HEK293T (cell line): ENCODE data around the gene SEMA6B.
A peak's percentile ranks its signal among the peaks of the same experiment; 100 is the strongest.

Experiments
- ARNT ChIP-seq: fragments of 450-650 bp; IDR thresholded peaks from 2 replicates; pipeline ENCODE4 v1.6.1; 2017; ENCODE audit warnings: mild to moderate bottlenecking
- BHLHE40 ChIP-seq: fragments of 450-650 bp; IDR thresholded peaks from 2 replicates; pipeline ENCODE4 v1.6.1; 2016; ENCODE audit warnings: mild to moderate bottlenecking, moderate library complexity, borderline replicate concordance
- ELF4 ChIP-seq: fragments of 450-650 bp; IDR thresholded peaks from 2 replicates; pipeline ENCODE4 v1.6.1; 2017; ENCODE audit warnings: antibody characterized with exemption
- FOXA1 ChIP-seq: fragments of 450-650 bp; IDR thresholded peaks from 2 replicates; pipeline ENCODE4 v1.6.1; 2016; ENCODE audit warnings: mild to moderate bottlenecking
- FOXK2 ChIP-seq: fragments of 450-650 bp; IDR thresholded peaks from 2 replicates; pipeline ENCODE4 v1.6.1; 2016; ENCODE audit warnings: mild to moderate bottlenecking
- FOXM1 ChIP-seq: fragments of 450-650 bp; IDR thresholded peaks from 2 replicates; pipeline ENCODE4 v1.6.1; 2017; ENCODE audit warnings: mild to moderate bottlenecking, borderline replicate concordance
- HDGF ChIP-seq: fragments of 450-650 bp; IDR thresholded peaks from 2 replicates; pipeline ENCODE4 v1.6.1; 2017; ENCODE audit warnings: antibody characterized with exemption, borderline replicate concordance
- NFRKB ChIP-seq: fragments of 450-650 bp; IDR thresholded peaks from 2 replicates; pipeline ENCODE4 v1.6.1; 2016; ENCODE audit warnings: mild to moderate bottlenecking, moderate library complexity
- SP1 ChIP-seq: fragments of 450-650 bp; IDR thresholded peaks from 2 replicates; pipeline ENCODE4 v1.6.1; 2017
- SUZ12 ChIP-seq: fragments of 450-650 bp; IDR thresholded peaks from 2 replicates; pipeline ENCODE4 v1.6.1; 2016; ENCODE audit warnings: mild to moderate bottlenecking
- TARDBP ChIP-seq: fragments of 450-650 bp; IDR thresholded peaks from 2 replicates; pipeline ENCODE4 v1.6.1; 2016
- ZNF384 ChIP-seq: fragments of 450-650 bp; IDR thresholded peaks from 2 replicates; pipeline ENCODE4 v1.6.1; 2016
- TF ChIP-seq, protein P1 (sequence below): fragments of 450-650 bp; IDR thresholded peaks from 2 replicates; pipeline ENCODE4 v1.6.1; 2016

DNA sequence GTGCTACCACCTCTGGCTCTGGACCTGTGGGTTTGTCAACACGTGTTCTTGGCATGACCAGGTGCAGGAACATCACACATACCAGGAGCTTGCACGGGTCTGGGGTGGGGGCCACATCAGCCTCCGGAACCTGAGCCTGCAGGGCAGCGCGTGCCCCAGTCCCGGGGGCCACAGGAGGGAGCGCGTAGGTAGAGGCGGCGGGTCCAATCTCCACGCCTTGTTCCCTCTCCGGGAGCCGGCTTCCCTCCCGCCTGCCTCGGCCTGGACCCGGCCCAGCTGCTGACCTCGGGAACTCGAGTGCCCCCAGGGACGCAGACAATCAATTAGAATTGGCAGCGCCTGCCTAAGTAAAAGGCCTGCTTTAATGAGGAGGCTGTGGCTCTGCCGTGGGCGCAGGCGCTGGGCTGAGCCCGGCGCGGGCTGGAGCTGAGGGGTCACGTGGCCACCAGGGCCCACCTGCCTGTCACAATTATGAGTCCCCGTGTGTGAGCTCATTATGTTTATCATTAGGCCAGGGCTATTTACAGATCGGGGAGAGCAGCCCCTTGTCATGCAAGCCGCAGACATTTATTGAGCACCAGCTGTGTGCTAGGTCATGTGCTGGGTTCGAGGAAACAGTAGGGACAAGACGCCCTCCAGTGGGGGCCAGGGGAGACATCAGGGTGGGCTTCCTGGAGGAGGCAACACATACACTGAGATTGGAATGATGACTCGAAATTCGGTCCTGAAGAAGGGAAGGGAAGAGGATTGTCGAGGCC is 47.6 kb upstream of the SEMA6B start:
- TF ChIP-seq SUZ12 (no peak), HDGF (no peak), SP1 (no peak), FOXM1 (no peak), ELF4 (no peak), NFRKB (no peak), ARNT (no peak), ZNF384 (no peak), FOXK2 (no peak), TARDBP (no peak), FOXA1 (no peak), BHLHE40 (no peak)
- TF ChIP-seq, protein P1, sequence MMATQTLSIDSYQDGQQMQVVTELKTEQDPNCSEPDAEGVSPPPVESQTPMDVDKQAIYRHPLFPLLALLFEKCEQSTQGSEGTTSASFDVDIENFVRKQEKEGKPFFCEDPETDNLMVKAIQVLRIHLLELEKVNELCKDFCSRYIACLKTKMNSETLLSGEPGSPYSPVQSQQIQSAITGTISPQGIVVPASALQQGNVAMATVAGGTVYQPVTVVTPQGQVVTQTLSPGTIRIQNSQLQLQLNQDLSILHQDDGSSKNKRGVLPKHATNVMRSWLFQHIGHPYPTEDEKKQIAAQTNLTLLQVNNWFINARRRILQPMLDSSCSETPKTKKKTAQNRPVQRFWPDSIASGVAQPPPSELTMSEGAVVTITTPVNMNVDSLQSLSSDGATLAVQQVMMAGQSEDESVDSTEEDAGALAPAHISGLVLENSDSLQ = peak; percentile 95
